ENCODE data around the gene RPUSD4. TPM values are rescaled to one million over a fixed set of nuclear protein-coding genes. Genes with fewer than 3 reads are reported as not detected.

The RPUSD4 gene
- total and polyA plus RNA-seq, 2 donors (not counting 1 experiment from before 2014, with no cell fraction given): 24.5 to 50.4 TPM

- Mint-ChIP-seq H3K4me1 (no peaks in the 10 kb centered on the region), H3K27ac (no peak overlapping the region), H3K9me3 (ENCODE audit: insufficient read depth) (no peaks in the 10 kb centered on the region), H3K4me3 (no peak overlapping the region), H3K27me3 (peaks cover 15% of the 10 kb centered on the region)
- DNase-seq (no peak), ATAC-seq (ENCODE audit: low read depth) (no peak)
- POLR2A ChIA-PET: no interaction called here
- Histone ChIP-seq H3K36me3 (replicated peaks in 1 of 2; ENCODE audit: control extremely low read depth in 1 of 2, control insufficient read depth in 1 of 2, extremely low read depth in 1 of 2, insufficient read depth in 2 of 2, low read length in 1 of 2) (no peaks in the 10 kb centered on the region), H3K9me3 (ENCODE audit: control extremely low read depth in 1 of 3, control insufficient read depth in 2 of 3, insufficient read depth in 1 of 3, low read length in 2 of 3) (no peaks in the 10 kb centered on the region), H4K20me1 (ENCODE audit: control insufficient read depth, insufficient read depth, low read length, poor library complexity, severe bottlenecking) (no peaks in the 10 kb centered on the region), H3K4me1 (ENCODE audit: control insufficient read depth in 2 of 2, insufficient read depth in 2 of 2, low read length in 2 of 2) (no peaks in the 10 kb centered on the region), H3K4me2 (replicated peaks; ENCODE audit: low read depth, low read length, poor library complexity, severe bottlenecking) (no peak overlapping the region), H3K27me3 (replicated peaks in 1 of 4; ENCODE audit: control extremely low read depth in 1 of 4, control insufficient read depth in 3 of 4, insufficient read depth in 4 of 4, low read length in 3 of 4) (no peaks in the 10 kb centered on the region), H2AFZ (ENCODE audit: insufficient read depth, low read depth, low read length, poor library complexity, severe bottlenecking) (no peak overlapping the region), H3K9ac (ENCODE audit: low read length) (no peak overlapping the region), H3K27ac (ENCODE audit: low read length in 2 of 2) (no peak overlapping the region), H3K79me2 (ENCODE audit: control insufficient read depth, insufficient read depth, low read length) (no peaks in the 10 kb centered on the region), H3K4me3 (ENCODE audit: control extremely low read depth in 1 of 5, extremely low read depth in 1 of 5, insufficient read depth in 1 of 5, low read depth in 2 of 5, low read length in 4 of 5) (no peak overlapping the region)
- no peak for TF ChIP-seq EZH2 (IDR thresholded peaks at IDR 0.05; ENCODE audit: borderline replicate concordance, insufficient read depth, low read depth, low read length, poor library complexity, severe bottlenecking)
- TF ChIP-seq, protein P1, sequence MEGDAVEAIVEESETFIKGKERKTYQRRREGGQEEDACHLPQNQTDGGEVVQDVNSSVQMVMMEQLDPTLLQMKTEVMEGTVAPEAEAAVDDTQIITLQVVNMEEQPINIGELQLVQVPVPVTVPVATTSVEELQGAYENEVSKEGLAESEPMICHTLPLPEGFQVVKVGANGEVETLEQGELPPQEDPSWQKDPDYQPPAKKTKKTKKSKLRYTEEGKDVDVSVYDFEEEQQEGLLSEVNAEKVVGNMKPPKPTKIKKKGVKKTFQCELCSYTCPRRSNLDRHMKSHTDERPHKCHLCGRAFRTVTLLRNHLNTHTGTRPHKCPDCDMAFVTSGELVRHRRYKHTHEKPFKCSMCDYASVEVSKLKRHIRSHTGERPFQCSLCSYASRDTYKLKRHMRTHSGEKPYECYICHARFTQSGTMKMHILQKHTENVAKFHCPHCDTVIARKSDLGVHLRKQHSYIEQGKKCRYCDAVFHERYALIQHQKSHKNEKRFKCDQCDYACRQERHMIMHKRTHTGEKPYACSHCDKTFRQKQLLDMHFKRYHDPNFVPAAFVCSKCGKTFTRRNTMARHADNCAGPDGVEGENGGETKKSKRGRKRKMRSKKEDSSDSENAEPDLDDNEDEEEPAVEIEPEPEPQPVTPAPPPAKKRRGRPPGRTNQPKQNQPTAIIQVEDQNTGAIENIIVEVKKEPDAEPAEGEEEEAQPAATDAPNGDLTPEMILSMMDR (IDR thresholded peaks at IDR 0.05): no peak
- CTCF ChIA-PET: no interaction called here
- intact Hi-C loops (cut with micrococcal nuclease): no loop called here
- WGBS (ENCODE audit: insufficient coverage): 100% methylated on average over 5 of the region's 10 CpGs
Measured at GRCh38 chr11:126165757-126166156, 45.7 kb downstream of the RPUSD4 start.

GRCh38 chr11:126165311-126165720 is 46.1 kb downstream of the RPUSD4 start:
- CTCF ChIA-PET: no interaction called here
- Histone ChIP-seq H3K4me2 (replicated peaks; ENCODE audit: low read depth, low read length, poor library complexity, severe bottlenecking) (no peak overlapping the region), H3K79me2 (ENCODE audit: control insufficient read depth, insufficient read depth, low read length) (no peaks in the 10 kb centered on the region), H3K4me3 (ENCODE audit: control extremely low read depth in 1 of 5, extremely low read depth in 1 of 5, insufficient read depth in 1 of 5, low read depth in 2 of 5, low read length in 4 of 5) (no peak overlapping the region), H3K9me3 (ENCODE audit: control extremely low read depth in 1 of 3, control insufficient read depth in 2 of 3, insufficient read depth in 1 of 3, low read length in 2 of 3) (no peaks in the 10 kb centered on the region), H3K27ac (ENCODE audit: low read length in 2 of 2) (no peak overlapping the region), H3K4me1 (ENCODE audit: control insufficient read depth in 2 of 2, insufficient read depth in 2 of 2, low read length in 2 of 2) (no peaks in the 10 kb centered on the region), H3K27me3 (replicated peaks in 1 of 4; ENCODE audit: control extremely low read depth in 1 of 4, control insufficient read depth in 3 of 4, insufficient read depth in 4 of 4, low read length in 3 of 4) (no peaks in the 10 kb centered on the region), H4K20me1 (ENCODE audit: control insufficient read depth, insufficient read depth, low read length, poor library complexity, severe bottlenecking) (no peaks in the 10 kb centered on the region), H2AFZ (ENCODE audit: insufficient read depth, low read depth, low read length, poor library complexity, severe bottlenecking) (no peak overlapping the region), H3K36me3 (replicated peaks in 1 of 2; ENCODE audit: control extremely low read depth in 1 of 2, control insufficient read depth in 1 of 2, extremely low read depth in 1 of 2, insufficient read depth in 2 of 2, low read length in 1 of 2) (no peaks in the 10 kb centered on the region), H3K9ac (ENCODE audit: low read length) (no peak overlapping the region)
- intact Hi-C loops (cut with micrococcal nuclease): no loop called here
- ATAC-seq (ENCODE audit: low read depth) (no peak), DNase-seq (no peak)
- 89% methylated on average over 8 of the region's 9 CpGs for WGBS (ENCODE audit: insufficient coverage)
- Mint-ChIP-seq H3K4me1 (no peaks in the 10 kb centered on the region), H3K9me3 (ENCODE audit: insufficient read depth) (no peaks in the 10 kb centered on the region), H3K4me3 (no peak overlapping the region), H3K27me3 (peaks cover 17% of the 10 kb centered on the region), H3K27ac (no peak overlapping the region)
- TF ChIP-seq, protein P1 (IDR thresholded peaks at IDR 0.05): no peak
- TF ChIP-seq EZH2 (IDR thresholded peaks at IDR 0.05; ENCODE audit: borderline replicate concordance, insufficient read depth, low read depth, low read length, poor library complexity, severe bottlenecking): no peak
- POLR2A ChIA-PET: no interaction called here

All from B cell (primary cell).